ENCODE measurements around the gene PI4KB. TPM values are rescaled to one million over a fixed set of nuclear protein-coding genes. Genes with fewer than 3 reads are reported as not detected.
"Not testable (repeated sequence)": the region's sequence is repeated elsewhere in the genome, so short reads cannot be mapped to it uniquely, and the experiment has no call there.

The PI4KB gene
- total RNA-seq, 1 donor from 2014 or later = 84.4 TPM

- DNase-seq (ENCODE audit: low spot score) = peak; percentile 99
Measured at GRCh38 chr1:151281969-151282882, 45.0 kb downstream of the PI4KB start, which contains the start of gene ZNF687. Gene ZNF687, plus strand, starts transcription at chr1:151282299. Its CDS starts 3,993 bp downstream, at chr1:151286292.

- peak; percentile 96 for DNase-seq (ENCODE audit: low spot score)
Measured at GRCh38 chr1:151281225-151281968, 45.8 kb downstream of the PI4KB start.

- no peak for DNase-seq (ENCODE audit: low spot score)
Measured at GRCh38 chr1:151277249-151277648, 50.0 kb downstream of the PI4KB start.

GRCh38 chr1:151275341-151275740, 51.9 kb downstream of the PI4KB start:
- not testable (repeated sequence) for DNase-seq (ENCODE audit: low spot score)

GRCh38 chr1:151273924-151274466, 53.2 kb downstream of the PI4KB start:
- DNase-seq (ENCODE audit: low spot score) = no peak

GRCh38 chr1:151267760-151268159, 59.5 kb downstream of the PI4KB start:
- no peak for DNase-seq (ENCODE audit: low spot score)

- DNase-seq (ENCODE audit: low spot score) = no peak
Measured at GRCh38 chr1:151266821-151267220, 60.4 kb downstream of the PI4KB start.

- no peak for DNase-seq (ENCODE audit: low spot score)
Measured at GRCh38 chr1:151266315-151266714, 60.9 kb downstream of the PI4KB start.

GRCh38 chr1:151265446-151266236, 61.6 kb downstream of the PI4KB start:
- DNase-seq (ENCODE audit: low spot score) = no peak

- no peak for DNase-seq (ENCODE audit: low spot score)
Measured at GRCh38 chr1:151259351-151259750, 67.9 kb downstream of the PI4KB start.

GRCh38 chr1:151255381-151255780, 71.8 kb downstream of the PI4KB start:
- no peak for DNase-seq (ENCODE audit: low spot score)

GRCh38 chr1:151254217-151255213, 72.7 kb downstream of the PI4KB start, which contains the start of gene PSMD4:
Gene PSMD4, plus strand, starts transcription at chr1:151254734. Its CDS starts 49 bp downstream, at chr1:151254783.
- peak; percentile 97 for DNase-seq (ENCODE audit: low spot score)

GRCh38 chr1:151251656-151252470, 75.4 kb downstream of the PI4KB start:
- DNase-seq (ENCODE audit: low spot score) = no peak

- DNase-seq (ENCODE audit: low spot score) = no peak
Measured at GRCh38 chr1:151246786-151247185, 80.4 kb downstream of the PI4KB start.

GRCh38 chr1:151243683-151244216, 83.5 kb downstream of the PI4KB start:
- DNase-seq (ENCODE audit: low spot score) = no peak

GRCh38 chr1:151242442-151242841, 84.8 kb downstream of the PI4KB start:
- no peak for DNase-seq (ENCODE audit: low spot score)
